ENCODE data around the gene TMEM205. TPM values are rescaled to one million over a fixed set of nuclear protein-coding genes. Genes with fewer than 3 reads are reported as not detected.

TMEM205 gene
- total and polyA plus RNA-seq, 2 experiments from 2014 or later, result 123 to 293 TPM

GRCh38 chr19:11375143-11375948, 29.3 kb upstream of the TMEM205 start:
- peaks cover 15% of the 10 kb centered on the region for H3K36me3 Mint-ChIP-seq (ENCODE audit: low read depth)
- peak; percentile 71 for TF ChIP-seq POLR2AphosphoS5 (IDR thresholded peaks at IDR 0.05; ENCODE audit: low read depth)
- TF ChIP-seq ETS1 (IDR thresholded peaks at IDR 0.05), result peak; percentile 28; the same call in 1 of the 2 replicates
- no peak for TF ChIP-seq ZNF114 (CRISPR knock-in tag; IDR thresholded peaks at IDR 0.05)
- no peak for TF ChIP-seq EZH2phosphoT487 (IDR thresholded peaks at IDR 0.05; ENCODE audit: unreplicated experiment)
- no peak for TF ChIP-seq REST (IDR thresholded peaks at IDR 0.05; ENCODE audit: unreplicated experiment)
- no peak for TF ChIP-seq NANOG (IDR thresholded peaks at IDR 0.05; ENCODE audit: borderline replicate concordance)
- Histone ChIP-seq H3K27ac (ENCODE audit: low read depth) (peak overlapping the region; percentile 56), H2AFZ (no peak overlapping the region), H3F3A (replicated peaks; ENCODE audit: low read depth) (peaks cover 11% of the 10 kb centered on the region), H3K9me2 (ENCODE audit: insufficient read depth) (no peaks in the 10 kb centered on the region), H3K36me3 (ENCODE audit: insufficient read depth) (no peaks in the 10 kb centered on the region), H3K4me3 (peak overlapping the region; percentile 54), H3K79me2 (replicated peaks; ENCODE audit: insufficient read depth) (peaks cover 10% of the 10 kb centered on the region; the same call in 1 of the 2 replicates), H3K27me3 (ENCODE audit: insufficient read depth) (no peaks in the 10 kb centered on the region), H4K20me1 (replicated peaks; ENCODE audit: insufficient read depth) (no peaks in the 10 kb centered on the region), H3K4me2 (peak overlapping the region; percentile 77), H3K4me1 (ENCODE audit: insufficient read depth) (peaks cover 11% of the 10 kb centered on the region)
- ATAC-seq (peak; percentile 36), DNase-seq (ENCODE audit: low spot score) (peak; percentile 79)
- H3K4me3 Mint-ChIP-seq, result no peak overlapping the region
- H3K9me3 Mint-ChIP-seq, result no peaks in the 10 kb centered on the region
- no peak overlapping the region for H3K27ac Mint-ChIP-seq
- H3K27me3 Mint-ChIP-seq (ENCODE audit: insufficient read depth, low read depth, poor library complexity), result peaks cover 10% of the 10 kb centered on the region
- peaks cover 20% of the 10 kb centered on the region for H3K4me1 Mint-ChIP-seq

- Mint-ChIP-seq H3K27ac (no peak within 1 kb of the TSS), H3K4me1 (peaks cover 15% of the 10 kb centered on the region), H3K9me3 (no peaks in the 10 kb centered on the region), H3K36me3 (ENCODE audit: low read depth) (peaks cover 15% of the 10 kb centered on the region), H3K27me3 (ENCODE audit: insufficient read depth, low read depth, poor library complexity) (peaks cover 10% of the 10 kb centered on the region), H3K4me3 (no peak within 1 kb of the TSS)
- Histone ChIP-seq H4K20me1 (replicated peaks; ENCODE audit: insufficient read depth) (no peaks in the 10 kb centered on the region; the same call in 1 of the 2 replicates), H3K9me2 (ENCODE audit: insufficient read depth) (no peaks in the 10 kb centered on the region), H3K36me3 (ENCODE audit: insufficient read depth) (no peaks in the 10 kb centered on the region), H3K4me3 (peak within 1 kb of the TSS; percentile 55), H3K27me3 (ENCODE audit: insufficient read depth) (no peaks in the 10 kb centered on the region), H3F3A (replicated peaks; ENCODE audit: low read depth) (peaks cover 6% of the 10 kb centered on the region; the same call in 1 of the 2 replicates), H3K79me2 (replicated peaks; ENCODE audit: insufficient read depth) (peaks cover 10% of the 10 kb centered on the region; the same call in 1 of the 2 replicates), H3K27ac (ENCODE audit: low read depth) (peak within 1 kb of the TSS; percentile 77), H3K4me1 (ENCODE audit: insufficient read depth) (peaks cover 10% of the 10 kb centered on the region), H2AFZ (no peak within 1 kb of the TSS), H3K4me2 (peak within 1 kb of the TSS; percentile 77)
- TF ChIP-seq POLR2AphosphoS5 (IDR thresholded peaks at IDR 0.05; ENCODE audit: low read depth) (peak; percentile 94), CREB1 (CRISPR knock-in tag; IDR thresholded peaks at IDR 0.05; ENCODE audit: low read depth) (peak; percentile 69), ETS1 (IDR thresholded peaks at IDR 0.05) (peak; percentile 61; the same call in 1 of the 2 replicates), EZH2phosphoT487 (IDR thresholded peaks at IDR 0.05; ENCODE audit: unreplicated experiment) (no peak)
- ATAC-seq, result peak; percentile 93
- DNase-seq (ENCODE audit: low spot score), result peak; percentile 100
These were observed 28.5 kb upstream of the TMEM205 start, which contains the start of gene SWSAP1 for GRCh38 chr19:11374433-11375142. Gene SWSAP1 (plus strand): TSS chr19:11374666. CDS start chr19:11374681, 15 bp downstream.

Data from GM23338 (cell line).